Hepatocyte (in vitro differentiated cells): ENCODE measurements around the gene ASTN2.

Source experiments
- CTCF ChIP-seq: fragments of 200-600 bp; sonication (generic); IDR thresholded peaks from 2 replicates; pipeline ENCODE4 v1.5.1; 2016; ENCODE audit warnings: antibody characterized with exemption, mild to moderate bottlenecking; ENCODE audit not compliant: poor library complexity
- EZH2 ChIP-seq: fragments of 200-600 bp; sonication (generic); IDR thresholded peaks from 2 replicates; pipeline ENCODE4 v1.6.1; 2016; ENCODE audit warnings: antibody characterized with exemption, mild to moderate bottlenecking, borderline replicate concordance

- TF ChIP-seq CTCF, result no peak
- no peak for TF ChIP-seq EZH2
These were observed 654.2 kb downstream of the ASTN2 start for GRCh38 chr9:116760636-116761035.
